Tibial nerve (tissue), 3 donors: ENCODE results near the gene CIT.

Experiments
- CTCF ChIP-seq, 5 experiments: fragments of 200-600 bp in 3 of 5; fragments of 450-650 bp in 2 of 5; sonication (generic) in 3 of 5; IDR thresholded peaks; one replicate each; pipeline ENCODE4 v1.5.1; 2016 to 2019; ENCODE audit warnings: antibody characterized with exemption in 5 of 5, mild to moderate bottlenecking in 3 of 5, moderate library complexity in 2 of 5
- POLR2A ChIP-seq, 2 donors: fragments of 450-650 bp; IDR thresholded peaks; one replicate each; pipeline ENCODE4 v1.6.1; 2017; ENCODE audit warnings: antibody characterized with exemption in 2 of 2, mild to moderate bottlenecking in 2 of 2, moderate library complexity in 2 of 2

GRCh38 chr12:119869720-119870119 is 7.4 kb downstream of the CIT start:
- TF ChIP-seq POLR2A (IDR thresholded peaks at IDR 0.05): no peak
- no peak for TF ChIP-seq CTCF (IDR thresholded peaks at IDR 0.05)
